ENCODE measurements around the gene RAP1GAP2.

Gene RAP1GAP2

GRCh38 chr17:2802574-2802973 is 6.3 kb downstream of the RAP1GAP2 start:
- H3K4me3 ChIP-seq (ENCODE audit: low read depth in 1 of 2, low read length in 2 of 2) = no peak overlapping the region
- no peaks in the 10 kb centered on the region for H3K9me3 ChIP-seq (ENCODE audit: control insufficient read depth in 1 of 2, low read length in 2 of 2)
- H3K36me3 ChIP-seq (ENCODE audit: control insufficient read depth in 1 of 2, insufficient read depth in 2 of 2, low read length in 2 of 2) = no peaks in the 10 kb centered on the region
- no peak overlapping the region for H3K27ac ChIP-seq (ENCODE audit: low read length)
- no peaks in the 10 kb centered on the region for H3K27me3 ChIP-seq (ENCODE audit: low read depth, low read length)
- H3K4me1 ChIP-seq (ENCODE audit: control insufficient read depth in 1 of 2, insufficient read depth in 2 of 2, low read length in 2 of 2) = no peaks in the 10 kb centered on the region

- Histone ChIP-seq H3K27me3 (ENCODE audit: low read depth, low read length) (no peaks in the 10 kb centered on the region), H3K9me3 (ENCODE audit: control insufficient read depth in 1 of 2, low read length in 2 of 2) (no peaks in the 10 kb centered on the region), H3K36me3 (ENCODE audit: control insufficient read depth in 1 of 2, insufficient read depth in 2 of 2, low read length in 2 of 2) (no peaks in the 10 kb centered on the region), H3K27ac (ENCODE audit: low read length) (no peak overlapping the region), H3K4me3 (ENCODE audit: low read depth in 1 of 2, low read length in 2 of 2) (no peak overlapping the region), H3K4me1 (ENCODE audit: control insufficient read depth in 1 of 2, insufficient read depth in 2 of 2, low read length in 2 of 2) (no peaks in the 10 kb centered on the region)
These were observed 7.1 kb downstream of the RAP1GAP2 start for GRCh38 chr17:2803386-2803785.

DNA sequence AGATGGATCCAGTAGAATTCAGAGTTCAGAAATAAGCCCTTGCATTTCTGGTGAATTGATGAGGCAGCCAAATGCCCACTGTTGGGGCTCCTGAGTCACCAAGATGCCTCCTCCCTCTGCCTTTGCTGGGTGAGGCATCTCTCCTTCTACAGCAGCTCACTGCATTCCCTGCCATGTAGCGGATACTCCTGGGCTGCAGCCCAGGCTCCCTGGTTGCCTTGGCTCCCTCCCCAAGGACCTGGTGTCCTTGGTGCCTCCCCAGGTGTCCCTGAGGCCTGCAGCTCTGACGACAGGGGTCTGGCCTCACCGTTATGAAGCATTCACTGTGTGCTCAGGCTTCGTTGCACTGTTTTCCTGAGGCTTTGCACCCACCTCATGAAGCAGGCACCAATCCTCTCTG is 7.7 kb downstream of the RAP1GAP2 start:
- H3K36me3 ChIP-seq (ENCODE audit: control insufficient read depth in 1 of 2, insufficient read depth in 2 of 2, low read length in 2 of 2) = no peaks in the 10 kb centered on the region
- H3K4me3 ChIP-seq (ENCODE audit: low read depth in 1 of 2, low read length in 2 of 2) = no peak overlapping the region
- no peaks in the 10 kb centered on the region for H3K27me3 ChIP-seq (ENCODE audit: low read depth, low read length)
- H3K27ac ChIP-seq (ENCODE audit: low read length) = no peak overlapping the region
- no peaks in the 10 kb centered on the region for H3K4me1 ChIP-seq (ENCODE audit: control insufficient read depth in 1 of 2, insufficient read depth in 2 of 2, low read length in 2 of 2)
- H3K9me3 ChIP-seq (ENCODE audit: control insufficient read depth in 1 of 2, low read length in 2 of 2) = no peaks in the 10 kb centered on the region

DNA sequence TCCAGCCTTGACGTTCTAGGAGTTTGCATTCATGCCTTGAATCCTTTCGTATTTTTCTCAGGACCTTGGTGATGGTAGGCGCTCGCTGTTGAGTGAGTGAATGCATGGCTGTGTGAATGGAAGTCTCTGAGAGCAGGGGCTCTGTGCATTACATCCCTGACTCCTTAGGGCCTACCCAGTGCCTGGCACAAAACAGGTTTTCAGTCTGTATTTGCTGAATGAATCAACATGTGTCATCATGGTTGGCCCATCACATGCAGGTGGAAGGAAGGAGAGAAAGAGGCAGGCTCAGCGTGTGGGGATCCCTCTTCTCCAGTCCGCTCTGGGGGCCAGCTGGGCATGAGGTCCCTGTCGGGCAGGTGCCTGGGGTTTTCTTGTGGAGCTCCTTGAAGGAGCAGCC is 8.7 kb downstream of the RAP1GAP2 start:
- Histone ChIP-seq H3K9me3 (ENCODE audit: control insufficient read depth in 1 of 2, low read length in 2 of 2) (no peaks in the 10 kb centered on the region), H3K27me3 (ENCODE audit: low read depth, low read length) (no peaks in the 10 kb centered on the region), H3K4me3 (ENCODE audit: low read depth in 1 of 2, low read length in 2 of 2) (no peak overlapping the region), H3K27ac (ENCODE audit: low read length) (no peak overlapping the region), H3K36me3 (ENCODE audit: control insufficient read depth in 1 of 2, insufficient read depth in 2 of 2, low read length in 2 of 2) (no peaks in the 10 kb centered on the region), H3K4me1 (ENCODE audit: control insufficient read depth in 1 of 2, insufficient read depth in 2 of 2, low read length in 2 of 2) (no peaks in the 10 kb centered on the region)

DNA sequence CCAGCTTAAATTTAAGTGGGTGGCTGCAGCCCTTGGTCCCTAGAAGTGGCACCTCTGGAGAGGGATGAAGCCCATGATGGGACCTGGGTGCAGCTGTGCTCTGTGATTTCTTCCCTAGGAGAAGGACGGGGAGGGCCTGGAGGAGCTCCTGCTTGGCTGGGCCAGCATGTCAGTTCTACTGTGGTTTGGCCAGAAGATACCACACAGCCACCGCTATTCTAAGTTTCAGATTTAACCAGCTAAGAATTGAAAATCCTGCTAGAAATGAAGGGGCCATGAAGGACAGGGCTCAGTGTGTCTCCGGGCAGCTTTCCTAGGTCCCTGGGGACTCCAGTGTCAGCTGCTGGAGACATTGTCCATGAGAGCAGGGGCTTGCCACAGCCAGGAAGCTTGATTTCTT is 9.7 kb downstream of the RAP1GAP2 start:
- Histone ChIP-seq H3K27ac (ENCODE audit: low read length) (no peak overlapping the region), H3K36me3 (ENCODE audit: control insufficient read depth in 1 of 2, insufficient read depth in 2 of 2, low read length in 2 of 2) (no peaks in the 10 kb centered on the region), H3K9me3 (ENCODE audit: control insufficient read depth in 1 of 2, low read length in 2 of 2) (no peaks in the 10 kb centered on the region), H3K27me3 (ENCODE audit: low read depth, low read length) (no peaks in the 10 kb centered on the region), H3K4me3 (ENCODE audit: low read depth in 1 of 2, low read length in 2 of 2) (no peak overlapping the region), H3K4me1 (ENCODE audit: control insufficient read depth in 1 of 2, insufficient read depth in 2 of 2, low read length in 2 of 2) (no peaks in the 10 kb centered on the region)

GRCh38 chr17:2808367-2809335 is 12.4 kb downstream of the RAP1GAP2 start:
- no peaks in the 10 kb centered on the region for H3K27me3 ChIP-seq (ENCODE audit: low read depth, low read length)
- H3K9me3 ChIP-seq (ENCODE audit: control insufficient read depth in 1 of 2, low read length in 2 of 2) = no peaks in the 10 kb centered on the region
- H3K4me3 ChIP-seq (ENCODE audit: low read depth in 1 of 2, low read length in 2 of 2) = no peak overlapping the region
- no peaks in the 10 kb centered on the region for H3K4me1 ChIP-seq (ENCODE audit: control insufficient read depth in 1 of 2, insufficient read depth in 2 of 2, low read length in 2 of 2)
- no peaks in the 10 kb centered on the region for H3K36me3 ChIP-seq (ENCODE audit: control insufficient read depth in 1 of 2, insufficient read depth in 2 of 2, low read length in 2 of 2)
- no peak overlapping the region for H3K27ac ChIP-seq (ENCODE audit: low read length)

- Histone ChIP-seq H3K4me3 (ENCODE audit: low read depth in 1 of 2, low read length in 2 of 2) (no peak overlapping the region), H3K27me3 (ENCODE audit: low read depth, low read length) (no peaks in the 10 kb centered on the region), H3K27ac (ENCODE audit: low read length) (no peak overlapping the region), H3K9me3 (ENCODE audit: control insufficient read depth in 1 of 2, low read length in 2 of 2) (no peaks in the 10 kb centered on the region), H3K36me3 (ENCODE audit: control insufficient read depth in 1 of 2, insufficient read depth in 2 of 2, low read length in 2 of 2) (no peaks in the 10 kb centered on the region), H3K4me1 (ENCODE audit: control insufficient read depth in 1 of 2, insufficient read depth in 2 of 2, low read length in 2 of 2) (no peaks in the 10 kb centered on the region)
These were observed 13.1 kb downstream of the RAP1GAP2 start for GRCh38 chr17:2809337-2809736.

GRCh38 chr17:2814049-2814448 is 17.8 kb downstream of the RAP1GAP2 start:
- Histone ChIP-seq H3K27me3 (ENCODE audit: low read depth, low read length) (no peaks in the 10 kb centered on the region), H3K9me3 (ENCODE audit: control insufficient read depth in 1 of 2, low read length in 2 of 2) (no peaks in the 10 kb centered on the region), H3K4me3 (ENCODE audit: low read depth in 1 of 2, low read length in 2 of 2) (no peak overlapping the region), H3K36me3 (ENCODE audit: control insufficient read depth in 1 of 2, insufficient read depth in 2 of 2, low read length in 2 of 2) (no peaks in the 10 kb centered on the region), H3K4me1 (ENCODE audit: control insufficient read depth in 1 of 2, insufficient read depth in 2 of 2, low read length in 2 of 2) (no peaks in the 10 kb centered on the region), H3K27ac (ENCODE audit: low read length) (no peak overlapping the region)

DNA sequence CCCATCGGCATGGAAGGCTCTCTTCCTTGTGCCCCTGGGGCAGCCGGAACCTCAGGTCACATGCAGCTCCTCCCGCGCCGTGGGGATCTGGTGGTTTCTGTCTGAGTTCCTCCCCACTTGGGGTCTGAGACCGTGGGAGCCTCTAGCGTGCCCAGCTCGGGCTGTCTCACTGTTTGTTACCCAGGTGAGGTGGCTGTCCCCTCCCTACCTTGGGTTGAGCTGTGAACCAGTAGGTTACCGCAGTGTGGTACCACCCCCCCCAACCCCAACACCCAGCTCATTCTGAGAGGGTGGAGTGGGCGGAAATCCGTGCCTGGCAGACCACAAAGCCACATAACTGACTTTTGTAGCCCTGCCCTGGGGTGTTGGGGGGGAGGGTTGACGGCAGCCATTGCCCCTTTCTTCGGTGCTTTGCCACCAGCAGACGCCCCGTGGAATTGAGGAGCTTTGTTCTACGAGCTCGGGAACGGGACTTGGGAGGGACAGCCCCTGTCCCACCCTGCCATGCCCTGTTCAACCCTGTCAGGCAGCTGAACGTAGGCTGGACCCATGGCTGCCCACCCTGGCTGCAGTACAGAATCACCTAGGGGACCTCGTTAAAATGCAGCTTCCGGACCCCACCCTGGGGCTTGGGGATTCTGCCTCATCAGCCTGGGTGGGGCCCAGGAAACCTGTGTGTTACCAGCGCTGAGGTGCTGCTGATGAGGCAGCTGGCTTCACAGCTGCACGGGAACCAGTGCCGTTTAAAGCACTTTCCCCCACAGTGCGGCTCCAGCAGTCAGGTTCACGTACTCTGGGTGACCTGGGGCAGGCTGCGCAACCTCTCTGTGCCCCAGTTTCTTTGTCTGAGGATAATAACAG is 18.5 kb downstream of the RAP1GAP2 start:
- Histone ChIP-seq H3K36me3 (ENCODE audit: control insufficient read depth in 1 of 2, insufficient read depth in 2 of 2, low read length in 2 of 2) (no peaks in the 10 kb centered on the region), H3K4me1 (ENCODE audit: control insufficient read depth in 1 of 2, insufficient read depth in 2 of 2, low read length in 2 of 2) (no peaks in the 10 kb centered on the region), H3K4me3 (ENCODE audit: low read depth in 1 of 2, low read length in 2 of 2) (no peak overlapping the region)

DNA sequence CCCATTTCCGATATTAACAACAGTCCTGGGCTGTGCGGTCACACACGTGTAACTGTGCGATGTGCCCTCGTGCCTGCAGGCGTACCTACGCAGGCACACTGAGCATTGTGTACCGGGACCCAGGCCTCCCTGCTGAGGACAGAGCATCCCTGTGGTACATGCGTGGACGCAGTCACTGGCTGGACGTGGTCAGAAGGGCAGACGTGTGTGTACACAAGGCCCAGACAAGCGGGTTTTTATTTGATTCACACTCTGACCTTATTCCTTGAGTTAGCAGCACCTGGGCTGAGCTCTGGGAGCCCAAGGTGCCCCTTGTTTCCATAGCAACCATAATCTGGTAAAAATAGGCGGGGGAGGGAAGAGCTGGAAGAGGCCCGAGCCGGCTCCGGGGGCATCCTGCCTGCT is 19.5 kb downstream of the RAP1GAP2 start:
- H3K36me3 ChIP-seq (ENCODE audit: control insufficient read depth in 1 of 2, insufficient read depth in 2 of 2, low read length in 2 of 2) = no peaks in the 10 kb centered on the region
- H3K9me3 ChIP-seq (ENCODE audit: control insufficient read depth in 1 of 2, low read length in 2 of 2) = no peaks in the 10 kb centered on the region
- no peak overlapping the region for H3K4me3 ChIP-seq (ENCODE audit: low read depth in 1 of 2, low read length in 2 of 2)
- H3K27me3 ChIP-seq (ENCODE audit: low read depth, low read length) = no peaks in the 10 kb centered on the region
- H3K27ac ChIP-seq (ENCODE audit: low read length) = no peak overlapping the region
- no peaks in the 10 kb centered on the region for H3K4me1 ChIP-seq (ENCODE audit: control insufficient read depth in 1 of 2, insufficient read depth in 2 of 2, low read length in 2 of 2)

More for the DNA sequence above, 18.5 kb downstream of the RAP1GAP2 start:
- H3K27me3 ChIP-seq (ENCODE audit: low read depth, low read length) = no peaks in the 10 kb centered on the region
- H3K9me3 ChIP-seq (ENCODE audit: control insufficient read depth in 1 of 2, low read length in 2 of 2) = no peaks in the 10 kb centered on the region
- H3K27ac ChIP-seq (ENCODE audit: low read length) = no peak overlapping the region

DNA sequence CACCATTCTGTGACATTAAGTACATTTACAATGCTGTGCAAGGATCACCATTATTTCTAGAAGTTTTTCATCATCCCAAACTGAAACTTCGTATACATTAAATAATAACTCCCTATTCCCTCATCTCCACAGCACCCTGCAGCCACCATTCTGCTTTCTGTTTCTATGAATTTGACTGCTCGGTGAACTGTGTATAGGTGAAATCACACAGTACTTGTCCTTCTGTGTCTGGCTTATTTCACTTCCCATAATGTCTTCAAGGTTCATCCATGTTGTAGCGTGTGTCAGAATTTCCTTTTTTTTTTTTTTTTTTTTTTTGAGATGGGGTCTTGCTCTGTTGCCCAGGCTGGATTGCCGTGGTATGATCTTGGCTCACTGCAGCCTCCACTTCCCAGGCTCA is 20.4 kb downstream of the RAP1GAP2 start:
- H3K36me3 ChIP-seq (ENCODE audit: control insufficient read depth in 1 of 2, insufficient read depth in 2 of 2, low read length in 2 of 2) = no peaks in the 10 kb centered on the region
- H3K27ac ChIP-seq (ENCODE audit: low read length) = no peak overlapping the region

More for the DNA sequence above, 20.4 kb downstream of the RAP1GAP2 start:
- no peaks in the 10 kb centered on the region for H3K9me3 ChIP-seq (ENCODE audit: control insufficient read depth in 1 of 2, low read length in 2 of 2)
- H3K27me3 ChIP-seq (ENCODE audit: low read depth, low read length) = no peaks in the 10 kb centered on the region
- H3K4me3 ChIP-seq (ENCODE audit: low read depth in 1 of 2, low read length in 2 of 2) = no peak overlapping the region
- H3K4me1 ChIP-seq (ENCODE audit: control insufficient read depth in 1 of 2, insufficient read depth in 2 of 2, low read length in 2 of 2) = no peaks in the 10 kb centered on the region
